ENCODE measurements around the gene GFRA3.
"Not testable (repeated sequence)": the region's sequence is repeated elsewhere in the genome, so short reads cannot be mapped to it uniquely, and the experiment has no call there.

The GFRA3 gene

DNA sequence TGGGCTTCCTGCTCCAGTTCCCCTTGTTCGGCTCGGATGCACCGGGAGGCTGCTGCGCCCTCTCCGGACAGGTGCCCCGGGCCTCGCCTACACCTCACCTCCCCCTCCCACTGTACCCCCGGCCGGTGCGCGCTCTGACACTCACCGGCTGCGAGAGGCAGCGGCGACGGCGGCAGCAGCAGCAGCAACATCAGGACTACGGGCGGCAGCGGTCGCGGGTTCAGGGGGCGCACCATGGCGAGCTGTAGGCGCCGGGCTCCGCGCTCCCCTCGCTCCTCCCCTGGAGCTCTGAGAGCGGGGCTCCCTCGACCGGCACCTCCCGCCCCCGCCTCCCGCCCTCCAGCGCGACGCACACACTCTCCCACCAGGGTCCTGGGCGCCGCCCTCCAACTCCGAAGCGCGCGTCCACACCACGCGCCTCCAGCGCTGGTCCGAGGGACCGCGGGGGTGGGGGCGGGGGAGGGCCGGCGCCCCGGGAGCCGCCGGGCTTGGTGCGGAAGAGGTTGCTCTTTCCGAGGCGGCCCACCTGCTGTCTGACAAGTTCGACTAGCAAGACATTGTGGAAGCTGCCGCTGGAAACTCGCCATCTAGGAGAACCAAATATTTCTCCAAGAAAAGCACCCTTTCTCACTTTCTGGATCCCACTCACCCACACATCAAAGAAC, at the start of gene GFRA3:
TSS of gene GFRA3 (minus strand) at position 433 of the 665 bp plus-strand sequence. CDS start at position 236, 197 bp downstream.
- DNase-seq (ENCODE audit: low spot score), result no peak

GRCh38 chr5:138318211-138318610, 43.8 kb upstream of the GFRA3 start:
- DNase-seq (ENCODE audit: low spot score), result not testable (repeated sequence)

GRCh38 chr5:138316355-138316754, 41.9 kb upstream of the GFRA3 start:
- DNase-seq (ENCODE audit: low spot score), result no peak

DNA sequence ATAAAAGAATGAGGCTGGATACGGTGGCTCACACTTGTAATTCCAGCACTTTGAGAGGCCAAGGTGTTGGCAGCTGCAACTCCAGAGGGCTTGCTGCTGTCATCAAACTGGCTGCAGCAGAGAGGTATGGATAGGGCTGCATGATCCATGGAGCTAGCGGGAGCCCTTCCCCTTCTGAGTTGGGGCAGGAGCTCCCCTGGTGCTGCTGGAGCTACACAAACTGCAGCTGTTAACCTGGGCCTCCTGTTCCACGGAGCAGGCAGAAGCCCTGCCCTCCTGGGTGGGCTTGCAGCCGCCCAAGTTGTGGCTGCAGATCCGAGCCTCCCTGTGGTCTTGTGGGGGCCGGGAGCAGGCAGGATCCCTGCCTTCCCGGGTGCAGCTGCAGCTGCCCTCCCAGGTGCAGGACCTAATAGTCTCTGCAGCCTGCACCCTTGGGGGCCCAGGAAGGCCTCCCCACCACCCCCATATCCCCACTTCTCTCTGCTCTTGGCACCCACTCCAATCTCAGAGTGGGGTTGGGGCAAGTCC, 41.4 kb upstream of the GFRA3 start:
- DNase-seq (ENCODE audit: low spot score), result no peak

DNA sequence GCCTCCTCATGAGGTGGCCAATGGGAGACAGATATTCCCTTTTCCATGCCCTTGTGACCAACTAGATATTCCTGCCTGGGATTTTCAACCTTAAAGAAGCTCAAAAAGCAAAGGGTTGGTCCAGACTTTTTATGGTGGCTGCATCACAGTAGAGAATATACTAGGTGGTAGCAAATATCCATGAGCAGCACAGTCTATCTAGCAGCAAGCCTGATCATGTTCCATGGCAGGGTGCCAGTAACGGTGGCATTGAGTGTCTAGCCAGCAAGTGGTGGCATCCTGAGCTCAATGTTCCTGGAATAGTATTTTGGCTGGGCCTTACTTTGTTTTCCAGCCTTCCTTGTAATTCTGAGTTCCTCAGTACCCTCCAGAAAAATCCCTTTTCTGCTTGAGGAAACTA, 31.4 kb upstream of the GFRA3 start:
- DNase-seq (ENCODE audit: low spot score), result no peak

DNA sequence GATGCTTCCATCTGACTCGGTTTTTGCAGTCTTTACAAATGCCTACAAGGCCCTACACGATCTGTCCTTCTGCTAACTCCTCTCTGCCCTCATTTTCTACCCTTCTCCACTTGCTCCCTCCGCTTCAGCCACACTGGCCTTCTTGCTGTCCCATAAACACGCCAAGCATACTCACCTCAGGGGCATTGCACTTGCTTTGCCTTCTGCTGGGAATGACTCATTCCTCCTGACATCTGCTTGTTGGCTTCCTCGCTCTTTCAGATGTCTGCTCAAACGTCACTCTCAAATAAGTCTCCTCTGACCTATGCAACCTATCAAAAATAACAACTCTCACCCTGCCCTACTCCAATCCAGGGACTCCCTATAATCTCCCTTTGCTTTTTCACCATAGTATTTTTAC, 29.0 kb upstream of the GFRA3 start:
- DNase-seq (ENCODE audit: low spot score), result no peak

- no peak for DNase-seq (ENCODE audit: low spot score)
Measured at GRCh38 chr5:138289296-138289695, 14.9 kb upstream of the GFRA3 start.

GRCh38 chr5:138287246-138287645, 12.8 kb upstream of the GFRA3 start:
- no peak for DNase-seq (ENCODE audit: low spot score)

GRCh38 chr5:138282920-138283742, 8.7 kb upstream of the GFRA3 start:
- peak; percentile 66 for DNase-seq (ENCODE audit: low spot score)

GRCh38 chr5:138280915-138281314, 6.5 kb upstream of the GFRA3 start:
- no peak for DNase-seq (ENCODE audit: low spot score)

DNA sequence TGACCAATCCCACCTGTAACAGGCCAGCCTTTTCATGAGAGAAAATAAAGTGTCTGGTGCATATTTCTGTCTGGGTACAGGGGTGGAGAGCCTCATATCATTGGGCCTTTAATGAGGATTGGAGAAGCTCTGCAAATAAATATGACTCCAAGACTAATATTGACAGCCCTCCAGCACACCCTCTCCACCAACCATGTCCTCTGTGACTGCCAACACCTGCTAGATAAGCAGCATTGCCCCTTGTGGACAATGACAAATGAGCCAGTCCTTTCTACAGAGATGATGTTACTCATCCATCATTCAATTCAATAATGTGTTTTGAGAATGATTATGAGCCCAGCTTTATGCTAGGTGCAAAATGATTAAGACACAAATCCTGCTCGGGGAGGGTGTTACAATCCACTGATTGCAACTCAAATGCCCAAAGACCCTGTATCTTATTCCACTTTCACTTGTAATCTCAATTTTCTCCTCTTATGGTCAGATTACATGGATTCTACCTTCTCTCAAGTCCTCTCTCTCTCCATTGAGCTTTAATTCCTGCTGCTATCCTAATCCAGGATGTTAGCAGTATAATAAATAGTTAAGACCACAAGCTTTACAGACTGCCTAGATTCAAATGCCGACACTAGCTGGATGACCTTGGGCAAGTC, 2.1 kb upstream of the GFRA3 start:
- DNase-seq (ENCODE audit: low spot score), result no peak

DNA sequence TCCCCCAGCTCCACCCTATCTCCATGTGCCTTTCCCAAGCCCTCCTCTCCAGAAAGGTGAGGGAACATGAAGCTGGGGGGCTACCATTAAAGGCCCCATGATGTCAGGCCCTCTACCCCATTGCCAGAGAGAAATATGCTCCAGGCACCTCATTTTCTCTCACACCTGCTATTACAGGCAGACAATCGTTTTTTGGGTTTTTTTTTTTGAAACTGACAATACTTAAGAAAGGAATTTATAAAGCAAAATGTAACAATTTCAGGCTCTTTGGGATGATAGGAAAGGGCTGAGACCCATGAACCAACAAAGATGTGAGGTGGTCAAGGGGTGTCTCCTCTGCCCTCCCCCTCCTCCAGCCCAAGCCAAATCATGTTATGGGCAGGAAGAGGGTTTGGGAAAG, 1.5 kb upstream of the GFRA3 start:
- DNase-seq (ENCODE audit: low spot score), result no peak

- no peak for DNase-seq (ENCODE audit: low spot score)
Measured at GRCh38 chr5:138275379-138275782, 960 bp upstream of the GFRA3 start.

- DNase-seq (ENCODE audit: low spot score), result no peak
Measured at GRCh38 chr5:138273834-138274188, 610 bp downstream of the GFRA3 start.

DNA sequence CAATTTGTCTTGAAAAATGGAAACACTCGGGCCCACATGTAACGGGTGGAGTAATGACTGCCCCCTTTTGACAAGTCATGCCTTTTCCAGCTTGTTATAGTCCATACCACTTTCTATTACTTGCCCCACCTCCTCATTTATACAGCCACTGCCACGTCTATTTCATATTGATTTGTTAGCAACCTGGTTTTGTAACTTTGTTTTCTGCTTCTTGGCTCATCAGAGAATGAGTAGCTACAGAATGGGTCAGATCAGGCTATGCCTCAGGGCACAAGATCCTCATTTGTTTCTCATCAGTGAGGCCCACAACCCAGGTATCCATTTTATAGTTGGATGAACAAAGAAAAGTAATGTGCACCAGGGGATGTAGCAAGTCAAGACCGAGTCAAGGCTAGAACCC, 1.7 kb downstream of the GFRA3 start:
- no peak for DNase-seq (ENCODE audit: low spot score)

DNA sequence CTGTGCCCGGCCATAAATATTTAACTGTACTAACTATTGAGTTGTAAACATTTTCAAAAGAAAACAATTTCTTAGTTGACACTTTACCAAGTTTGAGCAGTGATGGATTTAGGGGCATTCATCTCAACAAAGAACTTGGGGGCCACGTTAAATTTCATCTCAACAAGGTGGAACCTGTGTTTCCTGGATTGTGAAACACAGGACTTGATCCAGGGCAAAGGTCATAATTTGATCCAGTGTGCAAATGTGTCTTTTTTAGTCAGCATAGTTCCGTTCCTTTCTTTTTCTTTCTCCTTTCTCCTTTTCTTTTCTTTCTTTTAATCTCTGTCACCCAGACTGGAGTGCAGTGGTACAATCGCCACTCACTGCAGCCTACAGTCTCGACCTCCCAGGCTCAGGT, 3.1 kb downstream of the GFRA3 start:
- no peak for DNase-seq (ENCODE audit: low spot score)

GRCh38 chr5:138264183-138264582, 10.2 kb downstream of the GFRA3 start:
- no peak for DNase-seq (ENCODE audit: low spot score)

GRCh38 chr5:138263581-138263980, 10.8 kb downstream of the GFRA3 start:
- no peak for DNase-seq (ENCODE audit: low spot score)

GRCh38 chr5:138258704-138259292, 15.6 kb downstream of the GFRA3 start:
- DNase-seq (ENCODE audit: low spot score), result no peak

DNA sequence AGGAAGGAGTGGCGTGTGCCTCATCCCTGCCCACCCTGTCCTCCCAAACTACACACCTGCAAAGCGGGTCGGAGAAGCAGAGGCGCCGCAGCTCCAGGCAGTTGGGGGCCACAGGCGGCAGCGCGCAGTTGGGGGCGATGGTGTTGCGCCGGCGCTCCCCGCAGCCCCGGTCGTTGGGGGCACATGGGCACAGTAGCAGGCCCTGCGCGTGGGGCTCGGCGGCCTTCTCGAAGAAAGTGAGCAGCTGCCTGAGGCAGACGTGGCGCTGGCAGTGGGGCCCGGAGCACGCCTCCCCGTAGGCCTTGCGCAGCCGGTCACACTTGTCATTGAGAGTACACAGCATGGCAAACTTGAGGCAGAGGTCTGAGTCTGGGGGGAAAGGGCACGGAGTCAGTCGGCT, 16.8 kb downstream of the GFRA3 start:
- no peak for DNase-seq (ENCODE audit: low spot score)

- no peak for DNase-seq (ENCODE audit: low spot score)
Measured at GRCh38 chr5:138252944-138253343, 21.5 kb downstream of the GFRA3 start.

- DNase-seq (ENCODE audit: low spot score), result not testable (repeated sequence)
Measured at GRCh38 chr5:138247800-138248199, 26.6 kb downstream of the GFRA3 start.

GRCh38 chr5:138246822-138247221, 27.6 kb downstream of the GFRA3 start:
- no peak for DNase-seq (ENCODE audit: low spot score)

All from COLO829 (cell line).